Measurements from ENCODE around the gene TBC1D9B. TPM values are rescaled to one million over a fixed set of nuclear protein-coding genes. Genes with fewer than 3 reads are reported as not detected.

The TBC1D9B gene
- polyA plus RNA-seq, 3 donors, result 109 to 117 (median 111) TPM

- no peak for DNase-seq
These were observed 83.6 kb downstream of the TBC1D9B start for GRCh38 chr5:179823937-179824744.

- DNase-seq, result no peak
These were observed 85.2 kb downstream of the TBC1D9B start for GRCh38 chr5:179822444-179822990.

GRCh38 chr5:179822059-179822432 lies 85.7 kb downstream of the TBC1D9B start:
- no peak for DNase-seq

- DNase-seq, result peak; percentile 90
These were observed 86.2 kb downstream of the TBC1D9B start for GRCh38 chr5:179821298-179822058.

GRCh38 chr5:179820483-179821297 lies 87.0 kb downstream of the TBC1D9B start, which contains the start of gene SQSTM1:
Gene SQSTM1, plus strand, starts transcription at chr5:179820905. Its CDS starts 32 bp downstream, at chr5:179820937.
- peak; percentile 86 for DNase-seq

- DNase-seq, result no peak
These were observed 87.6 kb downstream of the TBC1D9B start for GRCh38 chr5:179820127-179820482.

- no peak for DNase-seq
These were observed 88.2 kb downstream of the TBC1D9B start for GRCh38 chr5:179819296-179820126.

- no peak for DNase-seq
These were observed 88.9 kb downstream of the TBC1D9B start for GRCh38 chr5:179818746-179819295.

- DNase-seq, result no peak
These were observed 89.6 kb downstream of the TBC1D9B start for GRCh38 chr5:179817890-179818745.

- DNase-seq, result no peak
These were observed 90.2 kb downstream of the TBC1D9B start for GRCh38 chr5:179817470-179817840.

GRCh38 chr5:179816796-179817469 lies 90.8 kb downstream of the TBC1D9B start:
- no peak for DNase-seq

- no peak for DNase-seq
These were observed 91.3 kb downstream of the TBC1D9B start for GRCh38 chr5:179816401-179816795.

GRCh38 chr5:179815491-179816249 lies 92.0 kb downstream of the TBC1D9B start:
- DNase-seq, result no peak

GRCh38 chr5:179814090-179814489 lies 93.6 kb downstream of the TBC1D9B start:
- no peak for DNase-seq

- DNase-seq, result no peak
These were observed 94.6 kb downstream of the TBC1D9B start for GRCh38 chr5:179812997-179813607.

- DNase-seq, result no peak
These were observed 95.4 kb downstream of the TBC1D9B start for GRCh38 chr5:179812135-179812825.
